Heart left ventricle (tissue), 13 donors: ENCODE results near the gene F13A1.

ENCODE experiments used
- CTCF ChIP-seq, 12 donors: fragments of 200-600 bp; sonication (generic) in 4 of 12; IDR thresholded peaks; one replicate each; pipeline versions ENCODE4 v1.5.0 to v1.8.0; 2018 to 2022; ENCODE audit warnings: antibody characterized with exemption in 12 of 12, mild to moderate bottlenecking in 5 of 12
- POLR2A ChIP-seq, 2 donors: fragments of 450-650 bp; IDR thresholded peaks; one replicate each; pipeline ENCODE4 v1.6.1; 2017; ENCODE audit warnings: antibody characterized with exemption in 2 of 2, mild to moderate bottlenecking in 2 of 2, moderate library complexity in 2 of 2
- donor health status: ischemic (EF 13 %, LVEDD 7.1; RV severe dilation, severe dysfunction).
- donor health status: DM: no; HTN: yes; CAD: no.
- donor health status: DM: no; HTN: no; CAD: no.
- donor health status: ischemic (EF 25% LVEDD 6.9; RV normal size, moderate dysfunction).
- donor health status: ischemic (EF 25% LVEDD 5.7; RV mildly dilated, moderate dysfunction).
- donor health status: ischemic (EF 35%, LVEDD 5.7; RV mildly dilated, moderate dysfunction).
- donor health status: nonischemic (EF 11% LVEDD 7.7; RV severe dilation, severe dysfunction).
- donor health status: DM: yes; HTN: yes; CAD: no.
- donor health status: PGD.
- donor health status: ischemic (EF 29% LVEDD 5.4; RV normal size, mild dysfunction).
- donor health status: nonischemic (EF 23%, LVEDD 6.1; RV moderate dilation, normal function).

- TF ChIP-seq CTCF (IDR thresholded peaks at IDR 0.05) = no peak
- TF ChIP-seq POLR2A (IDR thresholded peaks at IDR 0.05) = no peak
Observed at GRCh38 chr6:6210994-6211393, 109.5 kb downstream of the F13A1 start.
